Ishikawa (cell line): ENCODE measurements around the gene BORCS8.

Experiments
- CEBPB ChIP-seq: IDR thresholded peaks from 2 replicates; pipeline ENCODE4 v1.6.1; 2012
- CREB1 ChIP-seq: IDR thresholded peaks from 2 replicates; pipeline ENCODE4 v1.6.1; 2012; ENCODE audit warnings: low read depth
- EGR1 ChIP-seq: IDR thresholded peaks from 2 replicates; pipeline ENCODE4 v1.6.1; 2012
- EP300 ChIP-seq: IDR thresholded peaks from 2 replicates; pipeline ENCODE4 v1.6.1; 2012; ENCODE audit warnings: borderline replicate concordance
- FOXM1 ChIP-seq: IDR thresholded peaks from 2 replicates; pipeline ENCODE4 v1.6.1; 2012; ENCODE audit warnings: low read depth, borderline replicate concordance
- MAX ChIP-seq: IDR thresholded peaks from 2 replicates; pipeline ENCODE4 v1.6.1; 2012
- NFIC ChIP-seq: IDR thresholded peaks from 2 replicates; pipeline ENCODE4 v1.6.1; 2012
- RAD21 ChIP-seq: IDR thresholded peaks from 2 replicates; pipeline ENCODE4 v1.6.1; 2012; ENCODE audit warnings: low read depth
- REST ChIP-seq: IDR thresholded peaks from 2 replicates; pipeline ENCODE4 v1.6.1; 2012; ENCODE audit warnings: low read depth, mild to moderate bottlenecking
- TCF12 ChIP-seq: IDR thresholded peaks from 2 replicates; pipeline ENCODE4 v1.6.1; 2012; ENCODE audit warnings: low read depth
- TEAD4 ChIP-seq: IDR thresholded peaks from 2 replicates; pipeline ENCODE4 v1.6.1; 2012
- USF1 ChIP-seq: IDR thresholded peaks from 2 replicates; pipeline ENCODE4 v1.6.1; 2012
- YY1 ChIP-seq: IDR thresholded peaks from 2 replicates; pipeline ENCODE4 v1.6.1; 2012; ENCODE audit warnings: low read depth

GRCh38 chr19:19214892-19215291, 22.9 kb upstream of the BORCS8 start:
- TF ChIP-seq FOXM1 (no peak), CEBPB (no peak), YY1 (no peak), CREB1 (no peak), EP300 (no peak), MAX (peak; percentile 57; the same call in 1 of the 2 replicates), EGR1 (no peak), USF1 (no peak), TEAD4 (no peak; the same call in 1 of the 2 replicates), RAD21 (no peak), REST (peak; percentile 97), NFIC (no peak), TCF12 (no peak)
